GM18526 (cell line): Measurements from ENCODE around the gene SCN8A.

Experiments used
- POLR2A ChIP-seq: IDR thresholded peaks from 3 replicates; pipeline ENCODE4 v1.6.1; 2011; ENCODE audit not compliant: insufficient read length; ENCODE audit errors: extremely low read depth

SCN8A gene

DNA sequence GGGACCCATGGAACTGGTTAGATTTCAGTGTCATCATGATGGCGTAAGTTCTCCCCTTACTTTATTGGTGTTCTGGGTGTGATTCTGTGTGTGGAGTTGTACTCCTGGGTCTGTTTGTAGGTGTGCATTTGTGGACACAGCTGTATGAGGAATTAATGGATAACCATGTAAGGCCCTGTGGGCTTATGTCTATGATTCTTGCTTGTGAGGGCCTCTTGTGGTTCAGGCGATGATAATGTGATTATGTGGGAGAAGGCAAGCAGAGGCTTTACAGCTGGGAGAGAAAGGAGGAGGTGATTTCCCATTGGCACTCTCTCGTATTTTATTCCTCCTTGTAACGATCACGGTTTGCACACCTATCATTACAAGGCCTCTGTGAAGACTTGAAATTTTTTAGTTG is 96.1 kb downstream of the SCN8A start:
- no peak for TF ChIP-seq POLR2A

DNA sequence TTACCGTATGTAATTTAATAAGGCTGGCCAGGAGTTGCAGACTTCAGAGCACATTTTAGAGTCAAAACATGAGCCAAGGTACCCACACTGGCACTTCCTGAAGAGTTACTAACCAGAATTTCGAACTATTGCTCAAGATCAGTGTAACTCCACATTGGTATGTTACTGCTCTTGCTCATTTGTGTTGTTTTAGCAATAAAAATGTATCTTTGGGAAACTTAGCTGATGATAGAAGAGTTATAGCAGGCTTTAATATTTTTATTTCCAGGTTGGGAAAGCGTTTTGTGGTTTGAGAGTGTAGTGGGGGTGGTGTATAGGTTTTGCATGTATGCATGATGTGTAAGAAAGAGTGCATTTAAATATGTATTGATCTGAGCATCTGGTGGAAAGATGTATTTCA is 96.6 kb downstream of the SCN8A start:
- TF ChIP-seq POLR2A: no peak

GRCh38 chr12:51689983-51690382 is 99.0 kb downstream of the SCN8A start:
- no peak for TF ChIP-seq POLR2A

DNA sequence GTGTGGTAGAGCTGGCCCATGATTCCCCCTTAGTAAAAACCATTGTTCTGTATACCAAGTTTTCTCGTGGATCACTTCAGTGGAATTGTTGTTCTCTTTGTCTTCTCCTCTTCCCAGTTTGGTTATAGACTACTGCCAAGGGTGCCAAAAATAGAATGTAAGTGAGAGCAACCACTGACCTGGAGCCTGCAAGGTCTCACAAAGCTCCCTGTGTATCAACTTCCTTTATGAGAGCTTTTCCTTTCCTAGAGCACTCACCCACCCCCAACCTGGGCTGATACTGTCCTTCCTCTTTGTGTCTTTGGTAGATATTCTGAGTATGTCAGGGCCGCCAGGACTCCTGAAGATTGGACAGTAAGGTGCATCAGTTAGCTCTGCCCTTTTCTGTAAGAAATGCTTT is 101.0 kb downstream of the SCN8A start:
- TF ChIP-seq POLR2A: no peak

DNA sequence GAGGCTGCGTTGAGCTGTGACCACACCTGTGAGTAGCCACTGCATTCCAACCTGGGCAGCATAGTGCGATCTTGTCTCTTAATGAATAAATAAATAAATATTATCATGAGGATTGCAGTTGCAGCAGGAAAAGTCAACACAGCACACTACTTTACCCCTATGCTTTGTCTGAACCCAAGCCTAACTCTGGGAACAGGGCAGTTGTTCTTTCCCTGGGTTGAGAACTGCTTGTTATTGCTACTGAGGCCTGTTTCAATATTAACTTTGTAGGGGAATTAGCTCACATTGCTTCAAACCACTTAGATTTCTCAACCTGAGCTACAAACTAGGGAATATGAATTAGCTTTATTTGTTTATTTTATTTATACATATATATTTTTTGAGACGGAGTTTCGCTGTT is 102.5 kb downstream of the SCN8A start:
- no peak for TF ChIP-seq POLR2A

- TF ChIP-seq POLR2A: no peak
These were observed 103.1 kb downstream of the SCN8A start for GRCh38 chr12:51694146-51694545.

GRCh38 chr12:51695241-51696010 is 104.4 kb downstream of the SCN8A start:
- TF ChIP-seq POLR2A: no peak

GRCh38 chr12:51699219-51699618 is 108.2 kb downstream of the SCN8A start:
- TF ChIP-seq POLR2A: no peak

DNA sequence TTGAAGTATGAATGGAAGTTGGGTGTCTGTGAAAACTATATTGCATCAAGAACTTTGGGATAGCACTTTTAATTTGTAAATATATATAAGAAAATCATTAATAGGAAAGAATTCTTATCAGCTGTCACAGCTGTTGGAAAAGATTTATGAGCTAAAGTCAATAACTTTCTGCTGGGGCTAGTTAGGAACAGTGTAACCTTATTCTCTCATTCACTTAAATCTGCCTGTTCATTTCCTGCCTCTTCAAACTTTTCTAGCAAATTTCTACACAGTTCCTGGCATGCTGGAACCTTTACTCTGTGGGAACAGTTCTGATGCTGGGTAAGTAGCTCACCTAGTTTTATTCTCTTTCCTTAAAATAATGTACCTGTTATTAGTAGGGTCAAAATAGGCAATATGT is 109.9 kb downstream of the SCN8A start:
- no peak for TF ChIP-seq POLR2A

DNA sequence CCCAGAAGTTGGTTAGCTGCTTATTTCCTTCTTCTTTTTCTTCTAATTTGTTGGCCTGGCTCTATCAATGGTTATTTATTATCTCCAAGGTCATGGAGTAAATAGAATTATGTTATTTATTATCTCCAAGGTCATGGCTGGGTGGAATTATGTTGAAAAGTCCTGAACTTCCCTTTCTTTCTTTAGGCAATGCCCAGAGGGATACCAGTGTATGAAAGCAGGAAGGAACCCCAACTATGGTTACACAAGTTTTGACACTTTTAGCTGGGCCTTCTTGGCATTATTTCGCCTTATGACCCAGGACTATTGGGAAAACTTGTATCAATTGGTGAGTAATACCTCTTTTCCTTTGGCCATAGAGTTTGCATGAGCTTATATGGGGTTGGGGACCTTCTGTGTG is 111.6 kb downstream of the SCN8A start:
- TF ChIP-seq POLR2A: no peak

DNA sequence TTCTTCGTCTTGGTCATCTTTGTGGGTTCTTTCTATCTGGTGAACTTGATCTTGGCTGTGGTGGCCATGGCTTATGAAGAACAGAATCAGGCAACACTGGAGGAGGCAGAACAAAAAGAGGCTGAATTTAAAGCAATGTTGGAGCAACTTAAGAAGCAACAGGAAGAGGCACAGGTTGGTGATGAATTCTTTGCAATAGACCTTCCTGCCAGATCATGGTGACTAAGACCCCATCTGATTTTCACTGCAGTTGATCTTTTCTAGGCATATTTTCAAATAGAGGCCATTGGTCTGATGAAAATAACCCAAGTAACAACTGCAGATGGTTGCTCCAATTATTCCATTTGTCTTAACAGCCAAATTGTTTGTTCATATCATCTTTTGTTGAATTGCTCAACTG is 114.4 kb downstream of the SCN8A start:
- TF ChIP-seq POLR2A: no peak

DNA sequence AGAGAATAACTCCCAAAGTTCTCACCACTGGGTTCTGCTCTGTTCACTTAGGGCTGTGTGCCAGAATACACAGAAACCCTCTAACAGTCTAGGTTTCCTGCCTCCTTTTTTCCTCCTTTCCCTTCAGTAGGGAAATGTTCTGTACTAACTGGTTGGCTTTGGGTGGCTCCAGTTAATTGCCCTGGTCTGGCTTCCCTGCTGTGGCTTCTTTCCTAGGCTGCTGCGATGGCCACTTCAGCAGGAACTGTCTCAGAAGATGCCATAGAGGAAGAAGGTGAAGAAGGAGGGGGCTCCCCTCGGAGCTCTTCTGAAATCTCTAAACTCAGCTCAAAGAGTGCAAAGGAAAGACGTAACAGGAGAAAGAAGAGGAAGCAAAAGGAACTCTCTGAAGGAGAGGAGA is 115.2 kb downstream of the SCN8A start:
- no peak for TF ChIP-seq POLR2A

GRCh38 chr12:51714666-51715065 is 123.6 kb downstream of the SCN8A start:
- TF ChIP-seq POLR2A: no peak

GRCh38 chr12:51717326-51717925 is 126.4 kb downstream of the SCN8A start:
- TF ChIP-seq POLR2A: no peak

DNA sequence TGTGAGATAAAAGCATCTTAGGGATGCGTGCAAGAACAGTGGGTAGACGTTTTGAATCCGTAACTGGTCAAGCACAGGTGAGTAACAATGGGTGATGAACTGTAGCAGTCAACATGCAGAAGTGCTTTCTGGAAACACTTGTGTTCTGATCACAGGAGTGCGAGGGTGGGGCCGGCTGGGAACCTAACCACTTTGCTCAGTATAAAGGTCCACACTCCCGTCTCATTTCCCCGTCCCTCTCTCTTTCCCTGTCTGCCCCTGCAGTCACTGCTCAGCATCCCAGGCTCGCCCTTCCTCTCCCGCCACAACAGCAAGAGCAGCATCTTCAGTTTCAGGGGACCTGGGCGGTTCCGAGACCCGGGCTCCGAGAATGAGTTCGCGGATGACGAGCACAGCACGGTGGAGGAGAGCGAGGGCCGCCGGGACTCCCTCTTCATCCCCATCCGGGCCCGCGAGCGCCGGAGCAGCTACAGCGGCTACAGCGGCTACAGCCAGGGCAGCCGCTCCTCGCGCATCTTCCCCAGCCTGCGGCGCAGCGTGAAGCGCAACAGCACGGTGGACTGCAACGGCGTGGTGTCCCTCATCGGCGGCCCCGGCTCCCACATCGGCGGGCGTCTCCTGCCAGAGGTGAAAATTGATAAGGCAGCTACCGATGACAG is 130.4 kb downstream of the SCN8A start:
- no peak for TF ChIP-seq POLR2A

GRCh38 chr12:51722431-51722830 is 131.4 kb downstream of the SCN8A start:
- no peak for TF ChIP-seq POLR2A
